ENCODE results near the gene ZBTB7C.

DNA sequence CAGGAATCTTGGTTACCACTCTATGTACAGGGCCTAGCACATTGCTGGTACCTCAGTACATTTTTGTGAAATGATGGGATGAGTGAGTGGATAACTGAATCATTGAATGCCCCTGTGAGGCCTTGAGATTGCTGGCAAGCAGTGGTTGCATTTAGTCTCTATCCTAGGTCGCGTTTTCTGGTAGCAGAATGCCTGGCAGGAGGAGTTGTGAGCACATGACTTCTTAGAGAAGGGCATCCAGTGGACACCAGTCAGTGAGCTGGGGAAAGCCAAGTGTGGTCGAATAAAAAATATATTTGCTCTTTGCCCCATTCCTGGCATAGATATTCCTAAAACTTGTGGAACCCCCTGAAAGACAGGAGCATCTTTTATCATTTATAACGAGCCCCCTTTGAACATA, 416.9 kb downstream of the ZBTB7C start:
- TF ChIP-seq RCOR1 (conservative IDR thresholded peaks at IDR 0.05; ENCODE audit: low read depth, low read length) = no peak
- no peak for TF ChIP-seq TCF7 (IDR thresholded peaks at IDR 0.05; ENCODE audit: borderline replicate concordance)

Data from GM12878 (cell line).